OCI-LY3 (cell line): ENCODE data around the gene CDH18.

Experiments used
- H2AFZ ChIP-seq: fragments of 200-600, 300-600 bp; shearing (Covaris generic); 2 replicates; pipeline ENCODE4 v1.6.0; 2014; ENCODE audit warnings: antibody characterized with exemption, low read depth, low read length
- H3K27ac ChIP-seq: fragments of 200-600, 300-600 bp; sonication (generic); 2 replicates; pipeline ENCODE4 v1.5.1; 2014; ENCODE audit warnings: mild to moderate bottlenecking, low read length, moderate library complexity, mixed read lengths
- H3K27me3 ChIP-seq: fragments of 200-600, 300-600 bp; sonication (generic); 2 replicates; pipeline ENCODE4 v1.6.1; 2014; ENCODE audit warnings: low read depth, low read length, mixed read lengths
- H3K36me3 ChIP-seq: fragments of 200-600, 300-600 bp; sonication (generic); replicated peaks from 2 replicates; pipeline ENCODE3; 2014; ENCODE audit warnings: low read depth, low read length, mixed read lengths
- H3K4me1 ChIP-seq: fragments of 300-600, 200-600 bp; sonication (generic); 2 replicates; pipeline ENCODE4 v1.6.1; 2014; ENCODE audit warnings: low read length, mixed read lengths
- H3K4me2 ChIP-seq: fragments of 200-600, 300-600 bp; sonication (generic); 2 replicates; pipeline ENCODE4 v1.6.1; 2014; ENCODE audit warnings: low read length, mixed read lengths
- H3K4me3 ChIP-seq: fragments of 300-600, 200-600 bp; sonication (generic); 2 replicates; pipeline ENCODE4 v1.5.1; 2014; ENCODE audit warnings: antibody characterized with exemption, mild to moderate bottlenecking, low read length, moderate library complexity
- H3K79me2 ChIP-seq: fragments of 300-600, 200-600 bp; shearing (Covaris generic); 2 replicates; pipeline ENCODE4 v1.6.1; 2014; ENCODE audit warnings: mild to moderate bottlenecking, low read length, mixed read lengths
- H3K9ac ChIP-seq: fragments of 300-600, 200-600 bp; shearing (Covaris generic); 2 replicates; pipeline ENCODE4 v1.6.0; 2014; ENCODE audit warnings: mild to moderate bottlenecking, low read length, moderate library complexity
- H3K9me3 ChIP-seq: fragments of 200-600, 300-600 bp; shearing (Covaris generic); 2 replicates; pipeline ENCODE4 v1.6.1; 2014; ENCODE audit warnings: low read length, mixed read lengths; ENCODE audit not compliant: insufficient read depth
- H4K20me1 ChIP-seq: fragments of 200-600, 300-600 bp; sonication (generic); 2 replicates; pipeline ENCODE4 v1.6.1; 2016; ENCODE audit warnings: low read length, mixed read lengths; ENCODE audit not compliant: insufficient read depth
- EZH2phosphoT487 ChIP-seq: fragments of 200-600 bp; shearing (Covaris generic); IDR thresholded peaks from 2 replicates; pipeline ENCODE4 v1.6.1; 2018; ENCODE audit warnings: antibody characterized with exemption, mixed run types, low read depth
- TF ChIP-seq, protein P1 (sequence below): fragments of 200-600, 300-600 bp; sonication (generic); IDR thresholded peaks from 2 replicates; pipeline ENCODE4 v1.5.1; 2014; ENCODE audit warnings: antibody characterized with exemption, low read length, low read depth

CDH18 gene

DNA sequence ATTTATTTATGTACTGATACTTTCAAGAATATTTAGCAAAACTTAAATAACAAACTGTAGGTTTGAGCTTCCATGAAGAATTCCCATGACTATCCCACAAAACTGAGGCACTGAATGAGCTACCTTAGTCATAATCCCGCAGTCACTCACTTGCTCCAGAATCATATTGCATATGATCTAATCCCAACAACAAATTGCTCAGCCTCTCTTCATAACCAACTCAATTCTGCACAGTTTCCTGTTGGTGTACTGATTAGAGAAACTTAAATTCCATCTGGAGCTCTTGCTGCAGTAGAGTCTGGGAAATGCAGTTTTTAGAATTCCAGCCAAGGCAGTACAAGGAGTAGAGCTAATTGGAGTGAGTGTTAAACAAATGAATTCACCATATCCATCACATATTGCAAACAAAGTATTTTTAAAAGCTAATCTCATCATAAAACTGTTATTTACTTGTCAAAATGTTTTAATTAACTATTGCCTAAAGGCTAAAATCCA, 35.7 kb upstream of the CDH18 start:
- H3K9ac ChIP-seq: no peak overlapping the region

DNA sequence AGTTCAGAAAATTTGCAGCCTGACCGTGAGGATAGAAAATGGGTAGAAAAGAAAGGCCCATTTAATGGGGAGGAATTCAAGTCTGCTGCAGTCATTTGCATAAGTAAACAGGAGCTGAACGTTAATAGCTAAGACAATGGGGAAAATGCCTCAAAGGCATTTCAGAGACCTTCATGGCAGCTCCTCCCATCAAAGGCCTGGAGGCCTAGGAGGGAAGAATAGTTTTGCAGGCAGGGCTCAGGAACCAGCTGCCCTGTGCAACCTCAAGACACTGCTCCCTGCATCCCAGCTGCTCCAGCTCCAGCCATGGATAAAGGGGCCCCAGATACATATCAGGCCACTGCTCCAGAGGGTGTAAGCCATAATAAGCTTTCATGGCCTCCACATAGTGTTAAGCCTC, 32.2 kb upstream of the CDH18 start:
- no peak overlapping the region for H2AFZ ChIP-seq
- H3K9ac ChIP-seq: no peak overlapping the region
- H3K27me3 ChIP-seq: no peaks in the 10 kb centered on the region
- TF ChIP-seq, protein P1, sequence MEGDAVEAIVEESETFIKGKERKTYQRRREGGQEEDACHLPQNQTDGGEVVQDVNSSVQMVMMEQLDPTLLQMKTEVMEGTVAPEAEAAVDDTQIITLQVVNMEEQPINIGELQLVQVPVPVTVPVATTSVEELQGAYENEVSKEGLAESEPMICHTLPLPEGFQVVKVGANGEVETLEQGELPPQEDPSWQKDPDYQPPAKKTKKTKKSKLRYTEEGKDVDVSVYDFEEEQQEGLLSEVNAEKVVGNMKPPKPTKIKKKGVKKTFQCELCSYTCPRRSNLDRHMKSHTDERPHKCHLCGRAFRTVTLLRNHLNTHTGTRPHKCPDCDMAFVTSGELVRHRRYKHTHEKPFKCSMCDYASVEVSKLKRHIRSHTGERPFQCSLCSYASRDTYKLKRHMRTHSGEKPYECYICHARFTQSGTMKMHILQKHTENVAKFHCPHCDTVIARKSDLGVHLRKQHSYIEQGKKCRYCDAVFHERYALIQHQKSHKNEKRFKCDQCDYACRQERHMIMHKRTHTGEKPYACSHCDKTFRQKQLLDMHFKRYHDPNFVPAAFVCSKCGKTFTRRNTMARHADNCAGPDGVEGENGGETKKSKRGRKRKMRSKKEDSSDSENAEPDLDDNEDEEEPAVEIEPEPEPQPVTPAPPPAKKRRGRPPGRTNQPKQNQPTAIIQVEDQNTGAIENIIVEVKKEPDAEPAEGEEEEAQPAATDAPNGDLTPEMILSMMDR: no peak
- TF ChIP-seq EZH2phosphoT487: no peak
- H3K4me3 ChIP-seq: no peak overlapping the region
- no peak overlapping the region for H3K27ac ChIP-seq
- H4K20me1 ChIP-seq: no peaks in the 10 kb centered on the region
- no peaks in the 10 kb centered on the region for H3K79me2 ChIP-seq
- H3K9me3 ChIP-seq: no peaks in the 10 kb centered on the region
- no peak overlapping the region for H3K4me2 ChIP-seq
- no peaks in the 10 kb centered on the region for H3K4me1 ChIP-seq
- H3K36me3 ChIP-seq: no peaks in the 10 kb centered on the region

More for the DNA sequence above, 35.7 kb upstream of the CDH18 start:
- H3K36me3 ChIP-seq: no peaks in the 10 kb centered on the region
- no peak overlapping the region for H3K4me2 ChIP-seq
- no peaks in the 10 kb centered on the region for H3K27me3 ChIP-seq
- H4K20me1 ChIP-seq: no peaks in the 10 kb centered on the region
- H2AFZ ChIP-seq: no peak overlapping the region
- H3K4me3 ChIP-seq: no peak overlapping the region
- no peak overlapping the region for H3K27ac ChIP-seq
- H3K9me3 ChIP-seq: no peaks in the 10 kb centered on the region
- H3K4me1 ChIP-seq: no peaks in the 10 kb centered on the region
- H3K79me2 ChIP-seq: no peaks in the 10 kb centered on the region
- TF ChIP-seq, protein P1: no peak
- TF ChIP-seq EZH2phosphoT487: no peak

DNA sequence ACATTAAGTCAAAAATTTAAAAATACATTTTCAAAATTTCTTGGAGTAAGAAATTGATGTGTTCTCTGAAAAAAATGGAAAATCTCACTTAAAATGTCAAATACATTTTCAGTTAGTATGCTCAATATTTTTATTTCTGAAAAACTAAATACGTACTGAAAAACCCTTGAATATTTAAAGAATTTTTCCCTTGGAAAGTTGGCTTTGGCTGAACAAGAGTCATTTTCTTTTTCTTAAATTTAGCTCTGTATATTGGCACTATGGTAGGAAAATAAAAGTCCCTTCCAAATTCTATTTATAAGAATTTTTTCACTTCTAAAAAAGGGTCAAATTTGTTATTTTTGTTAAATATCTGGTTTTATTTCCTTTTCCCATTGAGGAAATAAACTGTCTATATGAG, 29.0 kb upstream of the CDH18 start:
- Histone ChIP-seq H3K9ac (no peak overlapping the region), H3K4me2 (no peak overlapping the region), H3K27ac (no peak overlapping the region), H4K20me1 (no peaks in the 10 kb centered on the region), H3K4me3 (no peak overlapping the region), H2AFZ (no peak overlapping the region), H3K27me3 (no peaks in the 10 kb centered on the region), H3K36me3 (no peaks in the 10 kb centered on the region), H3K79me2 (no peaks in the 10 kb centered on the region), H3K4me1 (no peaks in the 10 kb centered on the region), H3K9me3 (no peaks in the 10 kb centered on the region)
- TF ChIP-seq EZH2phosphoT487: no peak
- TF ChIP-seq, protein P1: no peak

DNA sequence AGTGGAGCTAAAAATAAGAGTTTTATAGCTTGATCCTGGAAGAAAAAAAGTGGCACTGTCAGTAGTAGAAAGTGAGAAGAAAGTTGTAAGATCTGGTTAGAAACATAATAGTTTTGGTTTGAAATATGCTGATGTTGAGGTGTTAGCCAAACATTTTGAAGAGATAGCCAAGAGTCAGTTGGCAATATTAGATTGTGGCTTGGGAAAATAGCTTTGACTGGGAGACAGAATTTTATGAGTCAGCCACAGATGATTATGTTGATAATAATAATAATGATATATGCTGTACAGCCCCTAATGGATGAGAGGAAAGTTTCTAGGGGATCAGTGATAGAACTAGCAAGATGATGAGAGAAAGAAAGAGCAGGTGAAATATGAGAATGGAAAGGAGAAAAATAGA, 12.4 kb upstream of the CDH18 start:
- Histone ChIP-seq H2AFZ (no peak overlapping the region), H3K4me3 (no peak overlapping the region), H3K4me1 (no peaks in the 10 kb centered on the region), H3K4me2 (no peak overlapping the region), H3K36me3 (no peaks in the 10 kb centered on the region), H3K79me2 (no peaks in the 10 kb centered on the region), H3K27ac (no peak overlapping the region), H3K9me3 (no peaks in the 10 kb centered on the region), H4K20me1 (no peaks in the 10 kb centered on the region), H3K27me3 (no peaks in the 10 kb centered on the region), H3K9ac (no peak overlapping the region)
- TF ChIP-seq, protein P1: no peak
- TF ChIP-seq EZH2phosphoT487: no peak
